ENCODE results near the gene PDF.
A peak's percentile ranks its signal among the peaks of the same experiment; 100 is the strongest.
"Not testable (repeated sequence)": the region's sequence is repeated elsewhere in the genome, so short reads cannot be mapped to it uniquely, and the experiment has no call there.

The PDF gene

DNA sequence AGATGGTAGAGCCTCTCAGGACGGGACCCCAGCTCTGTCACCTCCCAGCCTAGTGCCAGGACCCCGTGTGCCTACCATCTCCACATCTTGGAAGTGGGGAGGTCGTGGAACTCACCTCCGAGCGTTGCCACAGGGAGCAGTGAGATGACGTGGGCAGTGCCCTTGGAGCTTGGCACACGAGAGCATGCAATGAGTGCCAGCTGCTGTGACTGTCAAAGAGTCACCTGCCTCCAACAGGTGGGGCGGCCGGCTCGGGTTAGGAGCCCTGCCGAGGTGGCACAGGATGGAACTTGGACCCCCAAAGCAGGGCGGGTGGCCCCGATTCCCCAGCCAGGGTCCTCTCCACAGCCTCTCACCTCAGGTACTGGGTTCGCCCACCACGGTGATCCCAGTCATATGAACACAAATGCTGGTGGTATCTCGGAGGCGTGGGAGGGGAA is 13.8 kb downstream of the PDF start:
- no peak for FAIRE-seq
- DNase-seq (ENCODE audit: low spot score): no peak

GRCh38 chr16:69315486-69316311 is 14.7 kb downstream of the PDF start:
- DNase-seq (ENCODE audit: low spot score) (no peak), FAIRE-seq (peak; percentile 9)

- no peak for DNase-seq (ENCODE audit: low spot score)
- FAIRE-seq: no peak
Measured at GRCh38 chr16:69314534-69314933, 15.9 kb downstream of the PDF start.

- no peak for FAIRE-seq
- no peak for DNase-seq (ENCODE audit: low spot score)
Measured at GRCh38 chr16:69313469-69313868, 16.9 kb downstream of the PDF start.

DNA sequence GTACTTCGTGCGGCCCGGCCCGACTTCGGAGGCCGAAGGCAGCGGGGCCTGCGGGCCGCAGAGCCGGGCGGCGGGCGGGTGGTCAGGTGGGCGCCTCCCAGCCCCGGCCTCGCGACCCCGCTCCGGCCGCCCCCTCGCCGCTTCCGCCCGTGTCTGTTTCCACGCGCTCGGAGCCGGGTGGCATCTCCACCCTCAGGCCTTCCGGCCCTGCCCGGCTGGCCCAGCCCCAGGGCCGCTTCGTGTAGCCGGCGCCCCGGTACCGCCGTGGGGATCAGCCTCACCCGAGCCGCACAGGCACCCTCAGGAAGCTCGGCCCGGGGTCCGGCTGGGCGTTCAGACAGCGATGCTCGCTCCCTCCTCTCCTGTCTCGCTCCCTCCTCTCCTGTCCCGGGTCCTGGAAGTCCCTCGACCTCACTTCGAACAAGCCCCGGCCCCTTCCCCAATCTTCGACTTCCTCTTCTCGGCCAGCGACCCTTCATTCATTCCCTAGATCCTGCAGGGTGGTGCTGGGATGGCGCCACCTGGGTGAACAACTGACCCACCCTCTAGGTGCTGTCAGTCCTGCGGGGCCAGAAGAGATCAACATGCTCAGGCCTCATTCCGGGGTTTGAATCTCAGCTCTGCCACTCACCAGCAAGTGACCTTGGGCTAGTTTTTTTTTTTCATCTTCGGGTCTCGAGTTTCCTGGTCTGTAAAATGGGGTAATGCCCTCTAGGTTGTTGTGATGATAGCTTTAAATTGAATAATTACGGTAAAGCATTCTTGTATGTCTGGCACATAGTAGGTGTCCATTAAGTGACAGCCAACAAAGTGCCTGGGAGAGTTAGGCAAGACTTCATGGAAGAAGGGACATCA is 18.6 kb downstream of the PDF start:
- no peak for FAIRE-seq
- peak; percentile 45 for DNase-seq (ENCODE audit: low spot score)

DNA sequence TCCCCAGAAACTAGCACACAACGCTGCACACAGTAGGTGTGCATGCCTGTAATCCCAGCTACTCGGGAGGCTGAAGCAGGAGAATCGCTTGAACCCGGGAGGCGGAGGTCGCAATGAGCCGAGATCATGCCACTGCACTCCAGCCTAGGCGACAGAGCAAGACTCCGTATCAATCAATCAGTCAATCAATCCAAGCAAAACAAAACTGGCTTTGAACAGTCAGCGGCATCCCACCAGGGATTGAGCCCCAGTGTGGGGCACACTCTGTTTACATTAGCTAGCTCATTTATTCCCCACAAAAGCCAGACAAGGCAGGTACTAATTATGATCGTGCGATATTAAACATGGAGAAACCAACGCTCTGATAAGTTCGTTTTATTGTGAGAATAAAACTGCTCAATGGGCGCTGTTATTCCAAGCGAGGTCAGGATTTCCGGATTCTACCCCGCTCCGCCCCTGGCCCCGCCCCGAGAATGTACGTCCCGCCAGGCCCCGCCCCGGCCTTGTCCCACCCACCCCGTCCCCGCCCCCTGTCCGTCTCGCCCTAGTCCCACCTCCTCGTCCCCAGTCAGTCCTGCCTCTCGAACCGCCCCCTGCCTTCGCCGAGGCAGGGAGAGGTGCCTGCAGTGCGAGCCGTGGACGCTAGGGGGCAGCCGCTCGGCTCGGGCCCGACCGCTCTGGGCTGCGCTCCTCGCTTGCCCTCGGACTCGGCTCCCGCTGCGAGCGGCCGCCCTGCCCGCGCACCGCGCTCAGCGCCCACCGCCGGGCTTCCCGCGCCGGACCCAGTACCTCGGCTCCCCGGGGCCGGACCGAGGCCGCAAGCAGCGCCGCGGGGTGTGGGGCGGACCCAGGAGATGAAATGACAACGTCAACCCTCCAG is 19.5 kb downstream of the PDF start, which contains the start of gene VPS4A:
Gene VPS4A (plus strand): TSS at position 698 of the 880 bp plus-strand sequence. CDS start 162 bp downstream, at position 860.
- FAIRE-seq (no peak), DNase-seq (ENCODE audit: low spot score) (peak; percentile 99)

GRCh38 chr16:69309316-69309715 is 21.1 kb downstream of the PDF start:
- FAIRE-seq (no peak), DNase-seq (ENCODE audit: low spot score) (no peak)

GRCh38 chr16:69307856-69308255 is 22.5 kb downstream of the PDF start:
- no peak for DNase-seq (ENCODE audit: low spot score)
- no peak for FAIRE-seq

- FAIRE-seq: no peak
- no peak for DNase-seq (ENCODE audit: low spot score)
Measured at GRCh38 chr16:69307091-69307490, 23.3 kb downstream of the PDF start.

DNA sequence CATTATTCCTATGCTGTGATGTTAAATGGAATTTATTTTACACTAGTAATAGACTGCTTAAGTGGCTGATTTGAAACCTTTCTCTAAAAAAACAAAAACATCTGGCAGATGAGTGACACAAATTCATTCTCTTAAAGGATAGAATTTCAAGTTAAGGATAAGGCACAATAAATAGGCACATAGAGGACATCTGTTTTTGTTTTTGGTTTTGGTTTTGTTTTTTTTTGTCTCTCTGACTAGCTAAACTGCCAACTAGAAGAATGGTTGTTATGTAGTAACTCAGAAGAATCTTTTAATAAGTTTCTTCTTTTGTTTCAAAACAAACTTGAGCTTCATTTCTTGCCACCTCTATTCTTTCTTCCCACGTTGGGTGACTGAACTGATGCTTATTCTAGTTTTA is 24.4 kb downstream of the PDF start:
- no peak for DNase-seq (ENCODE audit: low spot score)
- no peak for FAIRE-seq

- DNase-seq (ENCODE audit: low spot score) (no peak), FAIRE-seq (no peak)
Measured at GRCh38 chr16:69302301-69302700, 28.1 kb downstream of the PDF start.

- DNase-seq (ENCODE audit: low spot score) (no peak), FAIRE-seq (no peak)
Measured at GRCh38 chr16:69301861-69302260, 28.5 kb downstream of the PDF start.

DNA sequence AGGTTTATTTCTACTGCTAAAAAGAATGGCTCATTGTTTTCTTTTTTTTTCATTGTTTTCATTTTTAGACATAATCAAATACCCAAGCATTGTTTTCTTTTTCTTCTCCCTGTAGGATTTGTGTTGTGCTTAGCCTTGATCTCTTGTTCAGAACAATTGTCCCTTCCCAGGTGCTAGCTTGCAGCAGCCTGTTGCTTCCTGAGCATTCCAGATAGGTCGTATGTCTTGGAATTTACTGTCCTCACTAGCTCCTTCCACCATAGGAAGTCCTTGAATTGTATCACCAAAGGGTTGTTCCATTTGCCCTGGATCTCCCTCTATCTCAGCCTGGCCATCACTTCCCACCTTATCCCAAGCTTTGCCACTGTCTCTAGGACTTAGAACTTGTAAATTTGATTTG is 29.2 kb downstream of the PDF start:
- DNase-seq (ENCODE audit: low spot score) (no peak), FAIRE-seq (no peak)

DNA sequence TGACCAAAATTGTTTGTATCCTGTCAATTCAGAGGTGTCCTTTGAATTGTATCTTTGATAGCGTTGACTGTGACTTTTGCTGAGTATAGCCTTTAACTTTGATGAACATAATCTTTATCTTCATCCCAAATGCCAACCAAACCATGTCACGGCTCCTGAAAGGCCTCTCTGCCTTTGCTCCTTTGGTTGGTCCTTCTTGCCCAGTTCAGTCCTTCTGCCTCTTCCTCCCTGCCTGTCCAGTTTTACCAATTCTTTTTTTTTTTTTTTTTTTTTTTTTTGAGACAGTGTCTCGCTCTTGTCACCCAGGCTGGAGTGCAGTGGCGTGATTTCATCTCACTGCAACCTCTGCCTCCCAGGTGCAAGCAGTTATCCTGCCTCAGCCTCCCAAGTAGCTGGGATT is 32.1 kb downstream of the PDF start:
- DNase-seq (ENCODE audit: low spot score) (no peak), FAIRE-seq (no peak)

DNA sequence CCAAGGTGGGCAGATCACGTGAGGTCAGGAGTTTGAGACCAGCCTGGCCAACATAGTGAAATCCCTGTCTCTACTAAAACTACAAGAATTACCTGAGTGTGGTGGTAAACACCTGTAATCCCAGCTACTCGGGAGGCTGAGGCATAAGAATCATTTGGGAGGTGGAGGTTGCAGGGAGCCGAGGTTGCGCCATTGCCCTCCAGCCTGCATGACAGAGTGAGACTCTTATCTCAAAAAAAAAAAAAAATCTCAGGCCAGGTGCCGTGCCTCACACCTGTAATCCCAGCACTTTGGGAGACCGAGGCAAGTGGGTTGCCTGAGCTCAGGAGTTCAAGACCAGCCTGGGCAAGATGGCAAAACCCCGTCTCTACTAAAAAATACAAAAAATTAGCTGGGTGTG is 33.6 kb downstream of the PDF start:
- not testable (repeated sequence) for DNase-seq (ENCODE audit: low spot score); FAIRE-seq

DNA sequence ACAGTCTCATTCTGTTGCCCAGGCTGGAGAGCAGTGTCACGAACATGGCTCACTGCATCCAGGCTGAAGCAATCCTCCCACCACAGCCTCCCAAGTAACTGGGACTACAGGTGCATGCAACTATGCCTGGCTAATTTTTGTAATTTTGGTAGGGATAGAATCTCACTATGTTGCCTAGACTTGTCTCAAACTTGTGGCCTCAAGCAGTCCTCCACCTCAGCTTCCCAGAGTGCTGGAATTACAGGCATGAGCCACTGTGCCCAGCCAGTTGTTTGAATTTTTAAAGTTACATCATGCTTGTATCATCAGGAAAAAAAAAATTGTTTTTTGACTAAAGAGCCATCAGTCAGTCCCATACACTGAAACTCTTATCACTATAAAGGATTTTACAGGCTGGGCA is 36.3 kb downstream of the PDF start:
- DNase-seq (ENCODE audit: low spot score): no peak
- FAIRE-seq: no peak

GRCh38 chr16:69293401-69293800 is 37.0 kb downstream of the PDF start:
- FAIRE-seq: no peak
- DNase-seq (ENCODE audit: low spot score): no peak

- FAIRE-seq; DNase-seq (ENCODE audit: low spot score): not testable (repeated sequence)
Measured at GRCh38 chr16:69291657-69292056, 38.7 kb downstream of the PDF start.

DNA sequence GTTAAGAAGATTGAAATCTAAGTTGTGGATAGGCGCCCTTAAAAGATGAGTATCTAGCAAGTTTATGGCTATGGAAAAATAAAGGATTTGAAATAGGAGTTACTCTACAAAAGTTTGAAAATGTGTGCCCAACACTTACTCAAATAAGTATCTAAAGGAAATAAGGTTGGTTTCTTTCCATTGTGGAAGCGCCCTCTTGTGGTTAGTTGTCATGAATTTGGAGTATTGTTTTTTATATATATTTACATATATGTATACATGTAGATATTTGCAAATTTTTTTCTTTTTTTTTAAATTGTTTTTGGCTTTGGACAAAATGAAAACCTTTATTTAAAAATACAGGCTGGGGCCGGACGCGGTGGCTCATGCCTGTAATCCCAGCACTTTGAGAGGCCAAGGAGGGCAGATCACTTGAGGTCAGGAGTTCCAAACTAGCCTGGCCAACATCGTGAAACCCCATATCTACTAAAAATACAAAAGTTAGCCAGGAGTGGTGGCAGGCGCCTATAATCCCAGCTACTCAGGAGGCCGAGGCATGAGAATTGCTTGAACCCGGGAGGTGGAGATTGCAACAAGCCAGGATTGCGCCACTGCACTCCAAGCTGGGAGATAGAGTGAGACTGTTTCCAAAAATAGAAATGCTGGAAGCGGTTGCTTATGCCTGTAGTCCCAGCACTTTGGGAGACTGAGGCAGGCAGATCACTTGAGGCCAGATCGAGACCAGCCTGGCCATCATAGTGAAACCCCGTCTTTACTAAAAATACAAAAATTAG is 43.3 kb downstream of the PDF start:
- FAIRE-seq: no peak
- peak; percentile 22 for DNase-seq (ENCODE audit: low spot score)

GRCh38 chr16:69285240-69285639 is 45.1 kb downstream of the PDF start:
- DNase-seq (ENCODE audit: low spot score): no peak
- no peak for FAIRE-seq

- FAIRE-seq: no peak
Measured at GRCh38 chr16:69283851-69284250, 46.5 kb downstream of the PDF start.

More at GRCh38 chr16:69283851-69284250, 46.5 kb downstream of the PDF start:
- no peak for DNase-seq (ENCODE audit: low spot score)

All from urothelium cell line (cell line).